Gastrocnemius medialis (tissue), 4 donors: ENCODE results near the gene SEMA7A.

ENCODE experiments used
- POLR2A ChIP-seq, 2 donors: fragments of 450-650 bp; IDR thresholded peaks; one replicate each; pipeline ENCODE4 v1.6.1; 2017; ENCODE audit warnings: antibody characterized with exemption in 2 of 2, mild to moderate bottlenecking in 2 of 2, moderate library complexity in 2 of 2
- TF ChIP-seq, protein P1 (sequence below), 5 experiments: fragments of 450-650 bp in 3 of 5; fragments of 200-600 bp in 2 of 5; sonication (generic) in 2 of 5; IDR thresholded peaks in 4 of 5; conservative IDR thresholded peaks in 1 of 5; 1 replicate in 4 of 5; 2 replicates in 1 of 5; pipeline ENCODE4 v1.5.1; 2016 to 2019; ENCODE audit warnings: antibody characterized with exemption in 5 of 5, mild to moderate bottlenecking in 3 of 5, moderate library complexity in 3 of 5

DNA sequence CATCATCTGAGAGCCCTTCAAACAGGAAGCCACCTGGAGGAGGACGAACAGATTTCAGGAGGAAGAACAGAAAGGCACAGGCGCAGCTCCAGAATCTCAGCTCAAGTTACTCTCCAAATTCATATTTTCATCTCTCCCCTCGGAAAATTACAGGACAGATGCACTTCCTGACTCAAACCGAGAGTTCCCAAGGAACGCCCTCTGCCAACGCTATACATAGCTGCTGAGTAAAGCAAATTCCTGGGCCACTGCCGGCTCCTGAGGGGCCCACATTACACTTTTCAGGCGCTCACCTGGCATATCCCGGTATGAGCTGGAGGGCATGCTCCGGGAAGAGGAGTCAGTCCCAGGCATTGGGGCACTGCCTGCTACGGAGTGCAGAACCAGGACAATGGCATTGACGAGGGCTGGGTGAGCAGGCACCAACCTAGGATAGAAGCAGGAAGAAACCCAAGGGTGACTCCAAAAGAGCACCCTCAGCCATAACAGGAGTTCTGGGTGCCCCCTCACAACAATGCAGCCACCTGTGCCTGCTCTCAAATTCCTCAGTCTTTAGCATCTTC is 16.0 kb upstream of the SEMA7A start:
- TF ChIP-seq, protein P1, sequence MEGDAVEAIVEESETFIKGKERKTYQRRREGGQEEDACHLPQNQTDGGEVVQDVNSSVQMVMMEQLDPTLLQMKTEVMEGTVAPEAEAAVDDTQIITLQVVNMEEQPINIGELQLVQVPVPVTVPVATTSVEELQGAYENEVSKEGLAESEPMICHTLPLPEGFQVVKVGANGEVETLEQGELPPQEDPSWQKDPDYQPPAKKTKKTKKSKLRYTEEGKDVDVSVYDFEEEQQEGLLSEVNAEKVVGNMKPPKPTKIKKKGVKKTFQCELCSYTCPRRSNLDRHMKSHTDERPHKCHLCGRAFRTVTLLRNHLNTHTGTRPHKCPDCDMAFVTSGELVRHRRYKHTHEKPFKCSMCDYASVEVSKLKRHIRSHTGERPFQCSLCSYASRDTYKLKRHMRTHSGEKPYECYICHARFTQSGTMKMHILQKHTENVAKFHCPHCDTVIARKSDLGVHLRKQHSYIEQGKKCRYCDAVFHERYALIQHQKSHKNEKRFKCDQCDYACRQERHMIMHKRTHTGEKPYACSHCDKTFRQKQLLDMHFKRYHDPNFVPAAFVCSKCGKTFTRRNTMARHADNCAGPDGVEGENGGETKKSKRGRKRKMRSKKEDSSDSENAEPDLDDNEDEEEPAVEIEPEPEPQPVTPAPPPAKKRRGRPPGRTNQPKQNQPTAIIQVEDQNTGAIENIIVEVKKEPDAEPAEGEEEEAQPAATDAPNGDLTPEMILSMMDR (IDR thresholded peaks at IDR 0.05 in 4 of 5, conservative IDR thresholded peaks at IDR 0.05 in 1 of 5) = no peak
- no peak for TF ChIP-seq POLR2A (IDR thresholded peaks at IDR 0.05)
